HEK293 (cell line): Measurements from ENCODE around the gene CLPSL2.

Source experiments
- BCL11B ChIP-seq: fragments of 450-650 bp; formaldehyde crosslinking; IDR thresholded peaks from 2 replicates; pipeline ENCODE4 v1.5.1; 2016; ENCODE audit warnings: low read depth, missing biosample characterization, missing genetic modification characterization
- CTCF ChIP-seq: fragments of 450-650 bp; formaldehyde crosslinking; IDR thresholded peaks from 2 replicates; pipeline ENCODE4 v1.5.1; 2016; ENCODE audit warnings: missing biosample characterization, missing genetic modification characterization
- EGR2 ChIP-seq: fragments of 450-650 bp; formaldehyde crosslinking; IDR thresholded peaks from 2 replicates; pipeline ENCODE4 v1.5.1; 2016; ENCODE audit warnings: low read depth, missing biosample characterization, missing genetic modification characterization
- PRDM4 ChIP-seq: fragments of 450-650 bp; formaldehyde crosslinking; IDR thresholded peaks from 2 replicates; pipeline ENCODE4 v1.5.1; 2017; ENCODE audit warnings: missing biosample characterization, missing genetic modification characterization
- PRDM6 ChIP-seq: fragments of 450-650 bp; formaldehyde crosslinking; IDR thresholded peaks from 2 replicates; pipeline ENCODE4 v1.5.1; 2017; ENCODE audit warnings: missing biosample characterization, missing genetic modification characterization
- SP7 ChIP-seq: fragments of 450-650 bp; formaldehyde crosslinking; IDR thresholded peaks from 2 replicates; pipeline ENCODE4 v1.5.1; 2016; ENCODE audit warnings: missing biosample characterization, missing genetic modification characterization
- TSHZ1 ChIP-seq: fragments of 450-650 bp; formaldehyde crosslinking; IDR thresholded peaks from 2 replicates; pipeline ENCODE4 v1.5.1; 2016; ENCODE audit warnings: missing biosample characterization, missing genetic modification characterization, borderline replicate concordance
- ZBTB44 ChIP-seq: fragments of 450-650 bp; IDR thresholded peaks from 2 replicates; pipeline ENCODE4 v1.5.1; 2018; ENCODE audit warnings: missing biosample characterization, mild to moderate bottlenecking, missing genetic modification characterization
- ZEB2 ChIP-seq: fragments of 450-650 bp; formaldehyde crosslinking; IDR thresholded peaks from 2 replicates; pipeline ENCODE4 v1.5.1; 2016; ENCODE audit warnings: missing biosample characterization, missing genetic modification characterization
- ZNF10 ChIP-seq: fragments of 450-650 bp; formaldehyde crosslinking; IDR thresholded peaks from 2 replicates; pipeline ENCODE4 v1.5.1; 2017; ENCODE audit warnings: missing biosample characterization, missing genetic modification characterization
- ZNF175 ChIP-seq: fragments of 450-650 bp; formaldehyde crosslinking; IDR thresholded peaks from 2 replicates; pipeline ENCODE4 v1.5.1; 2016; ENCODE audit warnings: missing biosample characterization, missing genetic modification characterization
- ZNF473 ChIP-seq: fragments of 450-650 bp; formaldehyde crosslinking; IDR thresholded peaks from 2 replicates; pipeline ENCODE4 v1.5.1; 2017; ENCODE audit warnings: missing biosample characterization, missing genetic modification characterization
- ZNF513 ChIP-seq: fragments of 450-650 bp; IDR thresholded peaks from 2 replicates; pipeline ENCODE4 v1.5.1; 2018; ENCODE audit warnings: missing biosample characterization, missing genetic modification characterization
- ZNF558 ChIP-seq: fragments of 450-650 bp; formaldehyde crosslinking; IDR thresholded peaks from 2 replicates; pipeline ENCODE4 v1.5.1; 2016; ENCODE audit warnings: missing biosample characterization, missing genetic modification characterization
- ZNF629 ChIP-seq: fragments of 450-650 bp; formaldehyde crosslinking; IDR thresholded peaks from 2 replicates; pipeline ENCODE4 v1.5.1; 2017; ENCODE audit warnings: missing biosample characterization, missing genetic modification characterization
- ZNF654 ChIP-seq: fragments of 450-650 bp; formaldehyde crosslinking; IDR thresholded peaks from 2 replicates; pipeline ENCODE4 v1.5.1; 2016; ENCODE audit warnings: low read depth, missing biosample characterization, missing genetic modification characterization
- ZNF660 ChIP-seq: fragments of 450-650 bp; IDR thresholded peaks from 2 replicates; pipeline ENCODE4 v1.5.1; 2018; ENCODE audit warnings: missing biosample characterization, mild to moderate bottlenecking, missing genetic modification characterization
- ZNF692 ChIP-seq: fragments of 450-650 bp; formaldehyde crosslinking; IDR thresholded peaks from 2 replicates; pipeline ENCODE4 v1.5.1; 2016; ENCODE audit warnings: missing biosample characterization, missing genetic modification characterization
- ZNF701 ChIP-seq: fragments of 450-650 bp; formaldehyde crosslinking; IDR thresholded peaks from 2 replicates; pipeline ENCODE4 v1.5.1; 2016; ENCODE audit warnings: missing biosample characterization, missing genetic modification characterization
- ZNF777 ChIP-seq: fragments of 450-650 bp; formaldehyde crosslinking; IDR thresholded peaks from 2 replicates; pipeline ENCODE4 v1.5.1; 2017; ENCODE audit warnings: missing biosample characterization, missing genetic modification characterization, borderline replicate concordance
- ZNF791 ChIP-seq: fragments of 450-650 bp; formaldehyde crosslinking; IDR thresholded peaks from 2 replicates; pipeline ENCODE4 v1.5.1; 2016; ENCODE audit warnings: missing biosample characterization, missing genetic modification characterization
- ZNF843 ChIP-seq: fragments of 450-650 bp; formaldehyde crosslinking; IDR thresholded peaks from 2 replicates; pipeline ENCODE4 v1.5.1; 2016; ENCODE audit warnings: missing biosample characterization, missing genetic modification characterization
- ZSCAN30 ChIP-seq: fragments of 450-650 bp; IDR thresholded peaks from 2 replicates; pipeline ENCODE4 v1.5.1; 2018; ENCODE audit warnings: missing biosample characterization, mild to moderate bottlenecking, missing genetic modification characterization, moderate library complexity
- ZXDB ChIP-seq: fragments of 450-650 bp; formaldehyde crosslinking; IDR thresholded peaks from 2 replicates; pipeline ENCODE4 v1.5.1; 2016; ENCODE audit warnings: missing biosample characterization, missing genetic modification characterization

CLPSL2 gene

GRCh38 chr6:35737413-35738211 lies 38.8 kb upstream of the CLPSL2 start (continued):
- TF ChIP-seq PRDM4 (tag by site-specific recombination), result no peak
- no peak for TF ChIP-seq ZSCAN30 (tag by site-specific recombination)
- TF ChIP-seq CTCF, result peak; percentile 89
- TF ChIP-seq ZNF558 (tag by site-specific recombination), result 0 out of 2 replicates have a peak, but pooled peaks have one; percentile 31
- peak; percentile 42; the same call in 1 of the 2 replicates for TF ChIP-seq ZNF513 (tag by site-specific recombination)
- no peak for TF ChIP-seq EGR2 (tag by site-specific recombination)
- no peak; the same call in 1 of the 2 replicates for TF ChIP-seq ZNF629 (tag by site-specific recombination)
- TF ChIP-seq PRDM6 (tag by site-specific recombination), result no peak
- TF ChIP-seq ZNF654, result peak; percentile 97
- peak; percentile 65; the same call in 1 of the 2 replicates for TF ChIP-seq ZNF660
- no peak for TF ChIP-seq TSHZ1 (tag by site-specific recombination)
- TF ChIP-seq ZNF843 (tag by site-specific recombination), result no peak
- TF ChIP-seq ZNF175 (tag by site-specific recombination), result no peak
- no peak for TF ChIP-seq ZNF777 (tag by site-specific recombination)
- no peak for TF ChIP-seq ZNF791 (tag by site-specific recombination)
- no peak for TF ChIP-seq ZNF473
- no peak for TF ChIP-seq ZNF10 (tag by site-specific recombination)
- 0 out of 2 replicates have a peak, but pooled peaks have one; percentile 22 for TF ChIP-seq ZNF692 (tag by site-specific recombination)
- TF ChIP-seq ZXDB, result 0 out of 2 replicates have a peak, but pooled peaks have one; percentile 17
- no peak for TF ChIP-seq ZBTB44 (tag by site-specific recombination)
- TF ChIP-seq SP7, result 0 out of 2 replicates have a peak, but pooled peaks have one; percentile 18
- TF ChIP-seq ZEB2 (tag by site-specific recombination), result 0 out of 2 replicates have a peak, but pooled peaks have one; percentile 19
- TF ChIP-seq BCL11B, result no peak
- no peak for TF ChIP-seq ZNF701
